Measurements from ENCODE around the gene DMRTC1. TPM values are rescaled to one million over a fixed set of nuclear protein-coding genes. Genes with fewer than 3 reads are reported as not detected.
"Not testable (repeated sequence)": the region's sequence is repeated elsewhere in the genome, so short reads cannot be mapped to it uniquely, and the experiment has no call there.

Gene DMRTC1
- total RNA-seq, 1 donor from 2014 or later = not detected

DNA sequence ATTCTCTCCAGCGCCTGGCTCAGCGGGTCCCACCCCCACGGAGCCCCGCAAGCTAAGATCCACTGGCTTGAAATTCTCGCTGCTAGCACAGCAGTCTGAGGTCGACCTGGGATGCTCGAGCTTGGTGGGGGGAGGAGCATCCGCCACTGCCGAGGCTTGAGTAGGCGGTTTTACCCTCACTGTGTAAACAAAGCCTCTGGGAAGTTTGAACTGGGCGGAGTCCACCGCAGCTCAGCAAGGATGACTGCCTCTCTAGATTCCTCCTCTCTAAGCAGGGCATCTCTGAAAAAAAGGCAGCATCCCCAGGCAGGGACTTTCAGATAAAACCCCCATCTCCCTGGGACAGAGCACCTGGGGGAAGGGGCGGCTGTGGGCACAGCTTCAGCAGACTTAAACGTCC lies 53.9 kb downstream of the DMRTC1 start:
- intact Hi-C loops (cut with DNase I); H3K27me3 ChIP-seq (ENCODE audit: low read depth); H3K9me3 ChIP-seq; DNase-seq; H3K4me1 ChIP-seq; H3K27ac ChIP-seq; H3K36me3 ChIP-seq; ATAC-seq; H3K4me3 ChIP-seq: not testable (repeated sequence)

DNA sequence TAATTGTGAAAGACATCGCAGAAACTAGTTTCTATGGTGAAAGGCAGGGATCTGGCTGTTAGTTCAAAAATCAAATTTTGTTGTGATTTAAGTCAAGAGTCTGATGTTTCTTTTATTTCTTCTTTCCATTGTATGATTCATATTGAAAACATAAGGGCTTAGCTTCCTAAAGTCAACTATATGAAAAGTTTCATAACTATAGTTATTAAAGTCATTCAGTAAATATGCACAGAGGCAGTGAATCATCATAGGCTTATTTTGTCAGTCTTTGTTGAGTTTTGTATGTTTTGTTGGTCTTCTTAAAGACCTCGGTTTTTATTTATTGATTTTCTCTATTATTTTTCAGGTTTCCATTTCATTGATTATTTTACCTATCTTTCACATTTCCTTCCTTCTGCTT lies 60.7 kb downstream of the DMRTC1 start:
- ATAC-seq; H3K36me3 ChIP-seq; H3K4me3 ChIP-seq; H3K27ac ChIP-seq; DNase-seq; intact Hi-C loops (cut with DNase I); H3K27me3 ChIP-seq (ENCODE audit: low read depth); H3K9me3 ChIP-seq; H3K4me1 ChIP-seq: not testable (repeated sequence)

DNA sequence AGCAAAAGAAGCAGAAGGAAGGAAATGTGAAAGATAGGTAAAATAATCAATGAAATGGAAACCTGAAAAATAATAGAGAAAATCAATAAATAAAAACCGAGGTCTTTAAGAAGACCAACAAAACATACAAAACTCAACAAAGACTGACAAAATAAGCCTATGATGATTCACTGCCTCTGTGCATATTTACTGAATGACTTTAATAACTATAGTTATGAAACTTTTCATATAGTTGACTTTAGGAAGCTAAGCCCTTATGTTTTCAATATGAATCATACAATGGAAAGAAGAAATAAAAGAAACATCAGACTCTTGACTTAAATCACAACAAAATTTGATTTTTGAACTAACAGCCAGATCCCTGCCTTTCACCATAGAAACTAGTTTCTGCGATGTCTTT lies 106.1 kb downstream of the DMRTC1 start:
- H3K4me3 ChIP-seq; DNase-seq; ATAC-seq; H3K27ac ChIP-seq; H3K36me3 ChIP-seq; H3K9me3 ChIP-seq; H3K27me3 ChIP-seq (ENCODE audit: low read depth); intact Hi-C loops (cut with DNase I); H3K4me1 ChIP-seq: not testable (repeated sequence)

DNA sequence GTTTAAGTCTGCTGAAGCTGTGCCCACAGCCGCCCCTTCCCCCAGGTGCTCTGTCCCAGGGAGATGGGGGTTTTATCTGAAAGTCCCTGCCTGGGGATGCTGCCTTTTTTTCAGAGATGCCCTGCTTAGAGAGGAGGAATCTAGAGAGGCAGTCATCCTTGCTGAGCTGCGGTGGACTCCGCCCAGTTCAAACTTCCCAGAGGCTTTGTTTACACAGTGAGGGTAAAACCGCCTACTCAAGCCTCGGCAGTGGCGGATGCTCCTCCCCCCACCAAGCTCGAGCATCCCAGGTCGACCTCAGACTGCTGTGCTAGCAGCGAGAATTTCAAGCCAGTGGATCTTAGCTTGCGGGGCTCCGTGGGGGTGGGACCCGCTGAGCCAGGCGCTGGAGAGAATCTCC lies 112.9 kb downstream of the DMRTC1 start:
- H3K27me3 ChIP-seq (ENCODE audit: low read depth); DNase-seq; intact Hi-C loops (cut with DNase I); H3K9me3 ChIP-seq; H3K4me1 ChIP-seq; H3K27ac ChIP-seq; ATAC-seq; H3K36me3 ChIP-seq; H3K4me3 ChIP-seq: not testable (repeated sequence)

Other genes starting within 250 kb of the DMRTC1 start
- gene PHKA1, start 229.5 kb downstream of the DMRTC1 start, total RNA-seq = 3.9 TPM
- 0.53 TPM for gene DMRTC1B, start 166.9 kb downstream of the DMRTC1 start, total RNA-seq
- gene FAM236B, start 161.2 kb downstream of the DMRTC1 start, total RNA-seq = not detected
- gene FAM236D, start 135.6 kb downstream of the DMRTC1 start, total RNA-seq = not detected
- not detected for gene FAM236C, start 31.2 kb downstream of the DMRTC1 start, total RNA-seq
- not detected for gene FAM236A, start 5.6 kb downstream of the DMRTC1 start, total RNA-seq
- gene PABPC1L2B, start 59.1 kb upstream of the DMRTC1 start, total RNA-seq = not detected
- gene PABPC1L2A, start 135.7 kb upstream of the DMRTC1 start, total RNA-seq = not detected